Endothelial cell of umbilical vein (primary cell): ENCODE results near the gene LMAN1L. TPM values are rescaled to one million over a fixed set of nuclear protein-coding genes. Genes with fewer than 3 reads are reported as not detected.

Source experiments
- BruUV-seq: library from RNA; stranded (reverse); fragments of 400-500 nt; replicated peaks from 2 replicates; lab custom pipeline; 2021; lab: Mats Ljungman, UMichigan
- CTCF ChIA-PET: fragments of 300-600, 350-600 bp; sonication (Branson Sonifier 250); formaldehyde crosslinking; loops from one replicate; lab custom pipeline; 2021; ENCODE audit warnings: antibody characterized with exemption, inconsistent platforms; lab: Charles Lee
- POLR2A ChIA-PET: fragments of 300-600, 350-600 bp; sonication (Branson Sonifier 250); formaldehyde crosslinking; loops from one replicate; lab custom pipeline; 2021; ENCODE audit warnings: antibody characterized with exemption, inconsistent platforms; lab: Charles Lee
- DNase-seq: peaks from one replicate; pipeline ENCODE4 v3.0.0-alpha.2; 2011; ENCODE audit warnings: low read depth, low spot score
- FAIRE-seq: peaks from 2 replicates; lab custom pipeline; 2011; peaks lifted over from hg19 to GRCh38; lab: Jason Lieb, UNC
- H2AFZ ChIP-seq: 2 replicates; pipeline ENCODE4 v1.6.0; 2012; ENCODE audit warnings: low read depth, low read length, control low read depth, inconsistent platforms
- H3K27ac ChIP-seq: 2 replicates; pipeline ENCODE4 v1.5.1; 2011; ENCODE audit warnings: low read depth, mild to moderate bottlenecking, control low read depth, low read length, moderate library complexity; ENCODE audit not compliant: insufficient read depth
- H3K27me3 ChIP-seq, 2 experiments: 2 replicates each; pipeline versions ENCODE4 v1.6.0 to v1.6.1; 2011; ENCODE audit warnings: low read length in 2 of 2, mixed read lengths in 1 of 2; ENCODE audit not compliant: control insufficient read depth in 2 of 2, insufficient read depth in 2 of 2
- H3K36me3 ChIP-seq, 2 experiments: 2 replicates in 1 of 2; 3 replicates in 1 of 2; pipeline ENCODE4 v1.5.1; 2011; ENCODE audit warnings: low read length in 2 of 2, mild to moderate bottlenecking in 1 of 2, moderate library complexity in 1 of 2; ENCODE audit not compliant: control insufficient read depth in 2 of 2, insufficient read depth in 2 of 2; ENCODE audit errors: extremely low read depth in 1 of 2
- H3K4me1 ChIP-seq: 3 replicates; pipeline ENCODE4 v1.5.1; 2011; ENCODE audit warnings: mild to moderate bottlenecking, low read length; ENCODE audit not compliant: control insufficient read depth, insufficient read depth; ENCODE audit errors: extremely low read depth
- H3K4me2 ChIP-seq: 2 replicates; pipeline ENCODE4 v1.6.1; 2011; ENCODE audit warnings: low read length, control low read depth, mixed read lengths; ENCODE audit not compliant: insufficient read depth
- H3K4me3 ChIP-seq, 3 experiments: fragments of 200-600 bp in 1 of 3; sonication (generic), shearing (Covaris generic) in 1 of 3; replicated peaks in 1 of 3; 2 replicates each; pipeline ENCODE4 v1.5.1; 2011 to 2016; ENCODE audit warnings: control low read depth in 3 of 3, low read length in 3 of 3, mild to moderate bottlenecking in 2 of 3, inconsistent platforms in 1 of 3, low read depth in 1 of 3, moderate library complexity in 1 of 3; ENCODE audit not compliant: insufficient read depth in 1 of 3
- H3K79me2 ChIP-seq: 2 replicates; pipeline ENCODE4 v1.6.0; 2012; ENCODE audit warnings: low read length, inconsistent platforms; ENCODE audit not compliant: control insufficient read depth, insufficient read depth
- H3K9ac ChIP-seq: replicated peaks from 2 replicates; pipeline ENCODE3; 2011; ENCODE audit warnings: low read length, control low read depth; ENCODE audit not compliant: insufficient read depth; ENCODE audit errors: extremely low read depth
- H3K9me1 ChIP-seq: replicated peaks from 3 replicates; pipeline ENCODE4 v1.6.0; 2011; ENCODE audit warnings: mild to moderate bottlenecking, low read length; ENCODE audit not compliant: control insufficient read depth, insufficient read depth; ENCODE audit errors: extremely low read depth
- H3K9me3 ChIP-seq: replicated peaks from 2 replicates; pipeline ENCODE4 v1.5.1; 2012; ENCODE audit warnings: low read length, inconsistent platforms; ENCODE audit not compliant: control insufficient read depth, insufficient read depth
- H4K20me1 ChIP-seq: replicated peaks from 2 replicates; pipeline ENCODE3; 2011; ENCODE audit warnings: mild to moderate bottlenecking, low read length; ENCODE audit not compliant: control insufficient read depth, insufficient read depth; ENCODE audit errors: extremely low read depth
- EZH2 ChIP-seq: IDR thresholded peaks from 2 replicates; pipeline ENCODE4 v1.6.1; 2012; ENCODE audit warnings: borderline replicate concordance, low read depth, mild to moderate bottlenecking, moderate library complexity, low read length, inconsistent platforms; ENCODE audit not compliant: severe bottlenecking
- FOS ChIP-seq: IDR thresholded peaks from 2 replicates; pipeline ENCODE4 v1.6.1; 2011; ENCODE audit warnings: mild to moderate bottlenecking, low read length, moderate library complexity, borderline replicate concordance; ENCODE audit not compliant: insufficient read depth
- GATA2 ChIP-seq: IDR thresholded peaks from 2 replicates; pipeline ENCODE4 v1.7.0; 2011; ENCODE audit warnings: low read depth, mild to moderate bottlenecking, moderate library complexity, mixed read lengths, low read length; ENCODE audit not compliant: insufficient read length, insufficient read depth
- JUN ChIP-seq: IDR thresholded peaks from 2 replicates; pipeline ENCODE4 v1.6.1; 2011; ENCODE audit warnings: borderline replicate concordance, low read depth; ENCODE audit not compliant: insufficient read length, insufficient read depth
- MYC ChIP-seq: IDR thresholded peaks from one replicate; pipeline ENCODE4 v1.6.1; 2011; ENCODE audit warnings: mild to moderate bottlenecking, low read depth, low read length
- POLR2A ChIP-seq: IDR thresholded peaks from 2 replicates; pipeline ENCODE4 v1.6.1; 2012; ENCODE audit warnings: low read depth, mild to moderate bottlenecking, control low read depth, low read length
- POLR2AphosphoS5 ChIP-seq: IDR thresholded peaks from 2 replicates; pipeline ENCODE4 v1.6.1; 2012; ENCODE audit warnings: low read depth, mild to moderate bottlenecking, control low read depth, low read length, moderate library complexity; ENCODE audit not compliant: insufficient read depth
- dilution Hi-C: fragments of 300-500 bp; cut with MboI; formaldehyde crosslinking; loops from one replicate; pipeline ENCODE4 v1.15.0; 2019; ENCODE audit warnings: low sequenced_read_pairs; ENCODE audit not compliant: extremely low pct_ligation_motif_present
- intact Hi-C: fragments of 100-400 bp; cut with micrococcal nuclease; formaldehyde crosslinking; loops from one replicate; pipeline ENCODE4 v1.10.0; 2022
- polyA plus RNA-seq, 4 experiments: library from polyadenylated mRNA; depleted of rRNA in 3 of 4; stranded (reverse) in 3 of 4; unstranded in 1 of 4; fragments of >200 nt; gene quantifications; 2 replicates each; pipeline versions ENCODE4 v1.2.1 to v1.2.3, GENCODE V29; 2011 to 2012; ENCODE audit warnings: missing spikeins in 1 of 4
- total RNA-seq: library from RNA; stranded (reverse); gene quantifications from 2 replicates; pipeline ENCODE4 v1.2.3, GENCODE V29; 2021
- TF ChIP-seq, protein P1 (sequence below): IDR thresholded peaks from 2 replicates; pipeline ENCODE4 v1.6.1; 2011; ENCODE audit not compliant: insufficient read depth, insufficient read length
- TF ChIP-seq, protein P2 (sequence below), 2 donors: IDR thresholded peaks; 1 replicate in 1 of 2; 2 replicates in 1 of 2; pipeline ENCODE4 v1.5.1; 2011; ENCODE audit warnings: low read length in 2 of 2, mild to moderate bottlenecking in 2 of 2, moderate library complexity in 2 of 2, control low read depth in 1 of 2, inconsistent platforms in 1 of 2, low read depth in 1 of 2; ENCODE audit not compliant: insufficient read depth in 1 of 2; ENCODE audit errors: extremely low read depth in 1 of 2

The LMAN1L gene
- total and polyA plus RNA-seq, 2 donors (not counting 3 experiments of a cell fraction or from before 2014, with no cell fraction given) = not detected

DNA sequence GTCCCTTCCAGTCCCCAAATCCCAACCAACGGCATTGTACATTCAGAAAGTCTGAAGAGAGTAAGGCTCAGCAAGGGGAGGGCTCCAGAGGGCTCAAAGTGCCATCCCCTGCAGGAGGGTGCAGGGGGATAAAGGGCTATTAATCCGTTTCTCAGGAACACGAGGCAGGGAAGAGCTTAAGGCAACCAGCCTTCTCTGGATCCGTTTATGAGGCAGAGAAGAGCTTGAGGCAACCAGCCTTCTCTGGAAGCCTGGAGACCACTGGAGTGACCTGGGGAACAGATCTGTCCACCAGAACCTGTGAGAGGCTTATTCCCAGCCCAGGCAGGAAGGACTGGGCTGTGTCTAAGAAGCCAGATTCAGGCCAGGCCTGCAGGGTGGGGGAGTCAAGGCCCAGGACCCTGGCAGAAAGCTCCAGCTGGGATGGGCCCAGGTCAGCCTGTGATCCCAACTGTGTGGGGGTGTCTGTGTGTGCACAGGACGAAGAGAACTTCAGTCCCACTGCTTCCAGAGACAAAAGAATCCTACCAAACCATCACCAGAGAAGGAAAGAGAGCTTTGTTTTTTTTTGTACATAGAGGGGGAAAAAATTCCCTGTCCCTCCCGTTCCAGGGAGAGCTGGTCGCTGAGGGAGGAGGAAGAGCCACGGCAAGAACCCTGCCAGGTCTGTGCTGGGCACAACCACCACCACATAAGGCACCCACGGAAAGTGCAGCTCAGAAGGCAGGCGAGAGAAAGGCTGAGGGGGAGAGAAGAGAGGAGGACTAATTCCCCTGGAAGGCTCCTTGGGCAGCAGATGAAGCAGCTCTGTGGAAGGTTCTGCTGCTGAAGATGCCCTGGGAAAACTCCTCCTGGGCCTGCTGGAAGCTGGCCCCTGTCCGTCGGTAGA is 31.9 kb downstream of the LMAN1L start:
- Histone ChIP-seq H2AFZ (no peak overlapping the region), H3K4me2 (no peak overlapping the region), H3K9ac (no peak overlapping the region), H3K79me2 (peaks cover 2% of the 10 kb centered on the region), H3K4me1 (peaks cover 11% of the 10 kb centered on the region), H3K4me3 (no peak overlapping the region), H3K27ac (no peak overlapping the region), H3K9me1 (no peaks in the 10 kb centered on the region), H3K36me3 (peaks cover 0 to 18% of the 10 kb centered on the region in 2 experiments), H3K9me3 (no peaks in the 10 kb centered on the region), H3K27me3 (no peaks in the 10 kb centered on the region), H4K20me1 (no peaks in the 10 kb centered on the region)
- BruUV-seq = no TSS peak
- no peak for FAIRE-seq
- CTCF ChIA-PET = interaction anchor here (0.9 to 5.3 kb wide), 9 partner anchors 12 to 75 kb away, joined by 3 to 37 read pairs (median 3); partner anchors contain the start of gene MPI
- POLR2A ChIA-PET = no interaction called here
- no peak for DNase-seq
- TF ChIP-seq EZH2 (no peak), JUN (no peak), GATA2 (no peak), POLR2A (no peak), FOS (no peak), POLR2AphosphoS5 (no peak), MYC (no peak)
- TF ChIP-seq, protein P1, sequence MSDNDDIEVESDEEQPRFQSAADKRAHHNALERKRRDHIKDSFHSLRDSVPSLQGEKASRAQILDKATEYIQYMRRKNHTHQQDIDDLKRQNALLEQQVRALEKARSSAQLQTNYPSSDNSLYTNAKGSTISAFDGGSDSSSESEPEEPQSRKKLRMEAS = no peak
- TF ChIP-seq, protein P2, sequence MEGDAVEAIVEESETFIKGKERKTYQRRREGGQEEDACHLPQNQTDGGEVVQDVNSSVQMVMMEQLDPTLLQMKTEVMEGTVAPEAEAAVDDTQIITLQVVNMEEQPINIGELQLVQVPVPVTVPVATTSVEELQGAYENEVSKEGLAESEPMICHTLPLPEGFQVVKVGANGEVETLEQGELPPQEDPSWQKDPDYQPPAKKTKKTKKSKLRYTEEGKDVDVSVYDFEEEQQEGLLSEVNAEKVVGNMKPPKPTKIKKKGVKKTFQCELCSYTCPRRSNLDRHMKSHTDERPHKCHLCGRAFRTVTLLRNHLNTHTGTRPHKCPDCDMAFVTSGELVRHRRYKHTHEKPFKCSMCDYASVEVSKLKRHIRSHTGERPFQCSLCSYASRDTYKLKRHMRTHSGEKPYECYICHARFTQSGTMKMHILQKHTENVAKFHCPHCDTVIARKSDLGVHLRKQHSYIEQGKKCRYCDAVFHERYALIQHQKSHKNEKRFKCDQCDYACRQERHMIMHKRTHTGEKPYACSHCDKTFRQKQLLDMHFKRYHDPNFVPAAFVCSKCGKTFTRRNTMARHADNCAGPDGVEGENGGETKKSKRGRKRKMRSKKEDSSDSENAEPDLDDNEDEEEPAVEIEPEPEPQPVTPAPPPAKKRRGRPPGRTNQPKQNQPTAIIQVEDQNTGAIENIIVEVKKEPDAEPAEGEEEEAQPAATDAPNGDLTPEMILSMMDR (IDR thresholded peaks at IDR 0.05; ENCODE audit: extremely low read depth in 1 of 2, insufficient read depth in 1 of 2, low read depth in 1 of 2, low read length in 2 of 2) = no peak
- dilution Hi-C loops (no loop called here), intact Hi-C loops (loop anchor here (5.0 kb wide), 1 partner anchor 93 kb away; the partner anchor contains the start of gene COX5A)
